Effector memory CD8-positive, alpha-beta T cell (primary cell): ENCODE measurements around the gene USP14.
"Not testable (repeated sequence)": the region's sequence is repeated elsewhere in the genome, so short reads cannot be mapped to it uniquely, and the experiment has no call there.

ENCODE experiments used
- ATAC-seq: fragments of 150-1000 bp; cut with Tn5 transposase; replicated peaks from 2 replicates; pipeline ENCODE4 v1.10.0; 2021; ENCODE audit warnings: mild to moderate bottlenecking, moderate library complexity
- DNase-seq, 3 experiments: peaks; one replicate each; pipeline ENCODE4 v3.0.0; 2021
- H3K27ac Mint-ChIP-seq, 2 donors: one replicate each; pipeline ENCODE4 v1.8.0; 2022; ENCODE audit warnings: mild to moderate bottlenecking in 2 of 2, mixed read lengths in 2 of 2, moderate library complexity in 2 of 2
- H3K27me3 Mint-ChIP-seq, 2 donors: one replicate each; pipeline ENCODE4 v1.8.0; 2022; ENCODE audit warnings: mixed read lengths in 2 of 2
- H3K36me3 Mint-ChIP-seq: one replicate; pipeline ENCODE4 v1.8.0; 2022; ENCODE audit warnings: mild to moderate bottlenecking, moderate library complexity, mixed read lengths; ENCODE audit not compliant: insufficient read depth
- H3K4me1 Mint-ChIP-seq, 2 donors: one replicate each; pipeline ENCODE4 v1.8.0; 2022; ENCODE audit warnings: low read depth in 2 of 2, mixed read lengths in 2 of 2
- H3K4me3 Mint-ChIP-seq, 2 donors: one replicate each; pipeline ENCODE4 v1.8.0; 2022; ENCODE audit warnings: mild to moderate bottlenecking in 2 of 2, mixed read lengths in 2 of 2, moderate library complexity in 2 of 2
- H3K9me3 Mint-ChIP-seq, 2 donors: one replicate each; pipeline ENCODE4 v1.8.0; 2022; ENCODE audit warnings: mixed read lengths in 2 of 2

Gene USP14

GRCh38 chr18:140670-141266 is 17.6 kb upstream of the USP14 start:
- no peaks in the 10 kb centered on the region for H3K9me3 Mint-ChIP-seq
- ATAC-seq (no peak), DNase-seq (no peak)
- H3K4me3 Mint-ChIP-seq: no peak overlapping the region
- peaks cover 3% of the 10 kb centered on the region for H3K36me3 Mint-ChIP-seq
- H3K4me1 Mint-ChIP-seq: peaks cover 0 to 5% of the 10 kb centered on the region in 2 donors
- no peak overlapping the region for H3K27ac Mint-ChIP-seq
- peaks cover 23 to 38% of the 10 kb centered on the region in 2 donors for H3K27me3 Mint-ChIP-seq

- not testable (repeated sequence) for H3K4me1 Mint-ChIP-seq, H3K4me3 Mint-ChIP-seq, H3K36me3 Mint-ChIP-seq, DNase-seq, H3K9me3 Mint-ChIP-seq, ATAC-seq, H3K27ac Mint-ChIP-seq
- H3K27me3 Mint-ChIP-seq: peaks cover 23 to 38% of the 10 kb centered on the region in 2 donors
These were observed 15.6 kb upstream of the USP14 start for GRCh38 chr18:142624-143296.

- peaks cover 4% of the 10 kb centered on the region for H3K36me3 Mint-ChIP-seq
- no peaks in the 10 kb centered on the region for H3K9me3 Mint-ChIP-seq
- no peak overlapping the region for H3K27ac Mint-ChIP-seq
- no peak for DNase-seq
- ATAC-seq: no peak
- no peaks in the 10 kb centered on the region for H3K4me1 Mint-ChIP-seq
- no peak overlapping the region for H3K4me3 Mint-ChIP-seq
- peaks cover 13% of the 10 kb centered on the region in 2 donors for H3K27me3 Mint-ChIP-seq
These were observed 9.5 kb upstream of the USP14 start for GRCh38 chr18:148841-149240.

GRCh38 chr18:154151-154550 is 4.2 kb upstream of the USP14 start:
- Mint-ChIP-seq H3K4me3 (no peak overlapping the region), H3K27ac (no peak overlapping the region), H3K9me3 (no peaks in the 10 kb centered on the region), H3K27me3 (peaks cover 12 to 20% of the 10 kb centered on the region in 2 donors), H3K4me1 (peaks cover 3% of the 10 kb centered on the region in 2 donors), H3K36me3 (peaks cover 14% of the 10 kb centered on the region)
- ATAC-seq (no peak), DNase-seq (no peak)

GRCh38 chr18:155688-156087 is 2.7 kb upstream of the USP14 start:
- Mint-ChIP-seq H3K9me3 (no peaks in the 10 kb centered on the region), H3K4me1 (peaks cover 5 to 13% of the 10 kb centered on the region in 2 donors), H3K27ac (no peak overlapping the region), H3K4me3 (no peak overlapping the region), H3K36me3 (peaks cover 10% of the 10 kb centered on the region), H3K27me3 (peaks cover 0 to 8% of the 10 kb centered on the region in 2 donors)
- DNase-seq (no peak), ATAC-seq (no peak)

GRCh38 chr18:156514-157230 is 1.7 kb upstream of the USP14 start:
- H3K27ac Mint-ChIP-seq: no peak overlapping the region

GRCh38 chr18:159037-159652 is 788 bp downstream of the USP14 start:
- ATAC-seq (no peak), DNase-seq (peak in 1 of 3 experiments; percentile 5)
- Mint-ChIP-seq H3K27me3 (peaks cover 0 to 4% of the 10 kb centered on the region in 2 donors), H3K27ac (peak overlapping the region; percentile 90 to 96), H3K9me3 (no peaks in the 10 kb centered on the region), H3K4me3 (peak overlapping the region; percentile 85 to 88), H3K4me1 (peaks cover 14 to 25% of the 10 kb centered on the region in 2 donors), H3K36me3 (peaks cover 25% of the 10 kb centered on the region)

More at GRCh38 chr18:156514-157230, 1.7 kb upstream of the USP14 start:
- H3K4me3 Mint-ChIP-seq: no peak overlapping the region
- H3K27me3 Mint-ChIP-seq: peaks cover 0 to 8% of the 10 kb centered on the region in 2 donors
- peaks cover 10% of the 10 kb centered on the region for H3K36me3 Mint-ChIP-seq
- ATAC-seq (no peak), DNase-seq (no peak)
- H3K4me1 Mint-ChIP-seq: peaks cover 12 to 20% of the 10 kb centered on the region in 2 donors
- no peaks in the 10 kb centered on the region for H3K9me3 Mint-ChIP-seq

GRCh38 chr18:159933-160332 is 1.6 kb downstream of the USP14 start:
- Mint-ChIP-seq H3K4me1 (peaks cover 14 to 25% of the 10 kb centered on the region in 2 donors), H3K9me3 (no peaks in the 10 kb centered on the region), H3K36me3 (peaks cover 31% of the 10 kb centered on the region), H3K4me3 (peak overlapping the region; percentile 85 to 88), H3K27ac (peak overlapping the region; percentile 90 to 96), H3K27me3 (no peaks in the 10 kb centered on the region)
- DNase-seq (no peak), ATAC-seq (no peak)

- Mint-ChIP-seq H3K4me3 (peak overlapping the region in 1 of 2 donors; percentile 38), H3K9me3 (no peaks in the 10 kb centered on the region), H3K4me1 (peaks cover 14 to 25% of the 10 kb centered on the region in 2 donors), H3K27ac (peak overlapping the region in 1 of 2 donors; percentile 75), H3K36me3 (peaks cover 38% of the 10 kb centered on the region), H3K27me3 (no peaks in the 10 kb centered on the region)
- DNase-seq (no peak), ATAC-seq (no peak)
These were observed 2.6 kb downstream of the USP14 start for GRCh38 chr18:160831-161570.

GRCh38 chr18:172361-172760 is 14.0 kb downstream of the USP14 start:
- Mint-ChIP-seq H3K4me3 (no peak overlapping the region), H3K27me3 (no peaks in the 10 kb centered on the region), H3K36me3 (peaks cover 40% of the 10 kb centered on the region), H3K4me1 (peaks cover 4 to 15% of the 10 kb centered on the region in 2 donors), H3K27ac (peak overlapping the region in 1 of 2 donors; percentile 44), H3K9me3 (no peaks in the 10 kb centered on the region)
- ATAC-seq (no peak), DNase-seq (no peak)

- Mint-ChIP-seq H3K27me3 (no peaks in the 10 kb centered on the region), H3K4me3 (no peak overlapping the region), H3K9me3 (no peaks in the 10 kb centered on the region), H3K36me3 (peaks cover 28% of the 10 kb centered on the region), H3K27ac (no peak overlapping the region), H3K4me1 (peaks cover 12 to 44% of the 10 kb centered on the region in 2 donors)
- no peak for DNase-seq
- ATAC-seq: no peak
These were observed 21.1 kb downstream of the USP14 start for GRCh38 chr18:179499-179898.

- Mint-ChIP-seq H3K27ac (no peak overlapping the region), H3K4me1 (peaks cover 8 to 31% of the 10 kb centered on the region in 2 donors), H3K4me3 (no peak overlapping the region), H3K27me3 (no peaks in the 10 kb centered on the region), H3K36me3 (peaks cover 44% of the 10 kb centered on the region), H3K9me3 (no peaks in the 10 kb centered on the region)
- DNase-seq: no peak
- no peak for ATAC-seq
These were observed 23.4 kb downstream of the USP14 start for GRCh38 chr18:181711-182110.

- peaks cover 6 to 30% of the 10 kb centered on the region in 2 donors for H3K4me1 Mint-ChIP-seq
- no peak overlapping the region for H3K4me3 Mint-ChIP-seq
- DNase-seq: no peak
- peak overlapping the region in 1 of 2 donors; percentile 53 for H3K27ac Mint-ChIP-seq
- H3K27me3 Mint-ChIP-seq: no peaks in the 10 kb centered on the region
- ATAC-seq: no peak
- peaks cover 43% of the 10 kb centered on the region for H3K36me3 Mint-ChIP-seq
- H3K9me3 Mint-ChIP-seq: no peaks in the 10 kb centered on the region
These were observed 25.4 kb downstream of the USP14 start for GRCh38 chr18:183769-184168.
